ENCODE results near the gene TRIML2. TPM values are rescaled to one million over a fixed set of nuclear protein-coding genes. Genes with fewer than 3 reads are reported as not detected.

Gene TRIML2
- total and polyA plus RNA-seq, 9 of the 15 experiments (the other 6 are each of a cell fraction or from before 2014, with no cell fraction given) = 0.03 to 0.16 TPM; not detected in 7

GRCh38 chr4:188146618-188147017, 37.2 kb upstream of the TRIML2 start:
- TF ChIP-seq ZNF282 (CRISPR knock-in tag; IDR thresholded peaks at IDR 0.05) = no peak
- no peak for TF ChIP-seq ZNF133 (CRISPR knock-in tag; IDR thresholded peaks at IDR 0.05)
- no peak for TF ChIP-seq RNF2 (IDR thresholded peaks at IDR 0.05)
- TF ChIP-seq HMGXB4 (CRISPR knock-in tag; IDR thresholded peaks at IDR 0.05) = no peak
- TF ChIP-seq KDM2B (CRISPR knock-in tag; IDR thresholded peaks at IDR 0.05) = no peak
- no peak for TF ChIP-seq NR3C1 (CRISPR knock-in tag; IDR thresholded peaks at IDR 0.05)
- no peak for TF ChIP-seq PCBP2 (IDR thresholded peaks at IDR 0.05; ENCODE audit: low read depth, low read length, poor library complexity, severe bottlenecking)
- no peak for TF ChIP-seq ZNF507 (tag; conservative IDR thresholded peaks at IDR 0.05)
- no peak for TF ChIP-seq POLR3A (IDR thresholded peaks at IDR 0.05; ENCODE audit: borderline replicate concordance, extremely low read depth, insufficient read depth, insufficient read length)
- Histone ChIP-seq H2AFZ (ENCODE audit: low read depth, low read length) (no peak overlapping the region), H3K4me3 (no peak overlapping the region), H3K27ac (ENCODE audit: extremely low read depth, low read depth, low read length) (no peak overlapping the region), H3K27me3 (ENCODE audit: control insufficient read depth in 2 of 2, insufficient read depth in 2 of 2, low read length in 2 of 2) (no peaks in the 10 kb centered on the region), H3K36me3 (ENCODE audit: control insufficient read depth, insufficient read depth, low read length) (no peaks in the 10 kb centered on the region), H3K9me1 (ENCODE audit: control insufficient read depth, insufficient read depth, low read length) (no peaks in the 10 kb centered on the region), H3K9me3 (replicated peaks; ENCODE audit: control insufficient read depth, insufficient read depth, low read depth, low read length) (no peaks in the 10 kb centered on the region), H3K4me2 (ENCODE audit: insufficient read depth, low read length) (no peak overlapping the region), H4K20me1 (replicated peaks; ENCODE audit: control insufficient read depth, insufficient read depth, low read length) (no peaks in the 10 kb centered on the region), H3K4me1 (replicated peaks in 1 of 2; ENCODE audit: control insufficient read depth in 2 of 2, insufficient read depth in 2 of 2, low read length in 2 of 2) (no peaks in the 10 kb centered on the region), H3K9ac (ENCODE audit: insufficient read depth in 1 of 2, low read depth in 2 of 2, low read length in 2 of 2) (no peak overlapping the region), H3K79me2 (ENCODE audit: control insufficient read depth, insufficient read depth, low read length) (no peaks in the 10 kb centered on the region)
- in situ Hi-C loops (cut with MboI) (no loop called here), intact Hi-C loops (cut with micrococcal nuclease) (no loop called here)
- no TSS peak for BruUV-seq (replicated peaks)
- POLR2A ChIA-PET = no interaction called here
- WGBS (ENCODE audit: insufficient coverage, low coverage, missing lambda C conversion rate) = 2% methylated on average over 11 of the region's 11 CpGs
- no peak for DNase-seq (ENCODE audit: extremely low read depth in 1 of 4, low spot score in 3 of 4)
- ATAC-seq = no peak
- no peak for FAIRE-seq
- CTCF ChIA-PET (ENCODE audit: low intra/inter-chr PET ratio) = no interaction called here
